Measurements from ENCODE around the gene ATP9A. TPM values are rescaled to one million over a fixed set of nuclear protein-coding genes. Genes with fewer than 3 reads are reported as not detected.

ATP9A gene
- total RNA-seq, 1 experiment from 2014 or later = 18.7 TPM

DNA sequence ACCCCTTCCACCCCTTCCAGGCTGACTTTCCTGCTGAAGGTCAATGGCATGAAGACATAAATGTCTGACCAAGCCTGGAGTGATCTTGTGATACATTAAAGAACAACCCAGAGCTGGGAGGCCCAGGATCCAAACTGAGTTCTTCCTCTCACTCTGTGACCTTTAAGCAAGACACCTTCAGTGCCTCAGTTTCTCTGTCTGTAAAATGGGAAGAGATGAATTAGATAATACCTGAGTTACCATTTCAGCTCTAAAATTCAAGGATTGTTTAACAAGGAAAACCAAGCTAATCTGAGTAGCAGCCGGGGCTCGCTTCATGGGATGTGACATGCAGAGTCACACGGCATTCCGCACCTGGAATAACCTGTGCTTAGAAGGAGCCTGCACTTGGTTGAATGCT is 218.7 kb downstream of the ATP9A start:
- DNase-seq (ENCODE audit: low read depth) = no peak

GRCh38 chr20:51547951-51548350 is 220.2 kb downstream of the ATP9A start:
- no peak for DNase-seq (ENCODE audit: low read depth)

Other genes starting within 250 kb of the ATP9A start
- 3.0 and 3.4 TPM in 2 replicates for gene NFATC2, start 225.7 kb downstream of the ATP9A start, total RNA-seq (2014; rRNA removed; shearing (Covaris generic))
- gene SALL4, start 34.1 kb upstream of the ATP9A start, total RNA-seq (2014; rRNA removed; shearing (Covaris generic)) = 2.3 and 2.5 TPM in 2 replicates